HG02678 (cell line): Measurements from ENCODE around the gene CUBN.

Experiments
- ATAC-seq: cut with Tn5 transposase; IDR thresholded peaks from one replicate; pipeline ENCODE4 v1.9.1; 2021; ENCODE audit warnings: mild to moderate bottlenecking, moderate library complexity; ENCODE audit not compliant: unreplicated experiment

Gene CUBN

GRCh38 chr10:17129741-17130140 is at the start of gene CUBN:
TSS of gene CUBN (minus strand) at chr10:17129811. CDS start at chr10:17129765, 46 bp downstream.
- no peak for ATAC-seq

- no peak for ATAC-seq
Measured at GRCh38 chr10:17179002-17179401, 49.4 kb upstream of the CUBN start.

GRCh38 chr10:17178006-17178405 is 48.4 kb upstream of the CUBN start:
- no peak for ATAC-seq

GRCh38 chr10:17177014-17177413 is 47.4 kb upstream of the CUBN start:
- no peak for ATAC-seq

- no peak for ATAC-seq
Measured at GRCh38 chr10:17176091-17176490, 46.5 kb upstream of the CUBN start.

GRCh38 chr10:17175551-17175950 is 45.9 kb upstream of the CUBN start:
- no peak for ATAC-seq

GRCh38 chr10:17174626-17175025 is 45.0 kb upstream of the CUBN start:
- ATAC-seq, result no peak

GRCh38 chr10:17171141-17171641 is 41.6 kb upstream of the CUBN start:
- no peak for ATAC-seq

- ATAC-seq, result no peak
Measured at GRCh38 chr10:17169803-17170202, 40.2 kb upstream of the CUBN start.

GRCh38 chr10:17166699-17167098 is 37.1 kb upstream of the CUBN start:
- no peak for ATAC-seq

GRCh38 chr10:17162828-17163227 is 33.2 kb upstream of the CUBN start:
- ATAC-seq, result no peak

- no peak for ATAC-seq
Measured at GRCh38 chr10:17161775-17162174, 32.2 kb upstream of the CUBN start.

GRCh38 chr10:17157024-17157423 is 27.4 kb upstream of the CUBN start:
- ATAC-seq, result no peak

- no peak for ATAC-seq
Measured at GRCh38 chr10:17155826-17156225, 26.2 kb upstream of the CUBN start.

GRCh38 chr10:17154116-17154515 is 24.5 kb upstream of the CUBN start:
- no peak for ATAC-seq

GRCh38 chr10:17153321-17153720 is 23.7 kb upstream of the CUBN start:
- ATAC-seq, result no peak

GRCh38 chr10:17151716-17152115 is 22.1 kb upstream of the CUBN start:
- ATAC-seq, result no peak

- ATAC-seq, result no peak
Measured at GRCh38 chr10:17147884-17148489, 18.4 kb upstream of the CUBN start.

GRCh38 chr10:17146892-17147291 is 17.3 kb upstream of the CUBN start:
- ATAC-seq, result no peak

GRCh38 chr10:17145239-17145638 is 15.6 kb upstream of the CUBN start:
- no peak for ATAC-seq

GRCh38 chr10:17144757-17145156 is 15.1 kb upstream of the CUBN start:
- no peak for ATAC-seq

- no peak for ATAC-seq
Measured at GRCh38 chr10:17144032-17144431, 14.4 kb upstream of the CUBN start.

- ATAC-seq, result no peak
Measured at GRCh38 chr10:17143055-17143690, 13.6 kb upstream of the CUBN start.
